IPS DF 6.9 (cell line): Measurements from ENCODE around the gene ASCL2.

Source experiments
- DNase-seq: peaks from one replicate; pipeline ENCODE4 v3.0.0-alpha.2; 2013; ENCODE audit warnings: low read depth, low spot score
- H3K27ac ChIP-seq: one replicate; pipeline ENCODE4 v1.5.1; 2013; ENCODE audit warnings: low read length, control low read depth
- H3K27me3 ChIP-seq: 2 replicates; pipeline ENCODE4 v1.6.1; 2013; ENCODE audit warnings: mild to moderate bottlenecking, low read length; ENCODE audit not compliant: control insufficient read depth, insufficient read depth
- H3K36me3 ChIP-seq: 2 replicates; pipeline ENCODE4 v1.6.1; 2013; ENCODE audit warnings: low read length; ENCODE audit not compliant: control insufficient read depth, insufficient read depth
- H3K4me1 ChIP-seq: 2 replicates; pipeline ENCODE4 v1.6.1; 2013; ENCODE audit warnings: low read length; ENCODE audit not compliant: control insufficient read depth, insufficient read depth
- H3K4me3 ChIP-seq: 2 replicates; pipeline ENCODE4 v1.5.1; 2013; ENCODE audit warnings: mild to moderate bottlenecking, low read length
- H3K9me3 ChIP-seq: 2 replicates; pipeline ENCODE4 v1.6.1; 2013; ENCODE audit warnings: low read length, inconsistent platforms; ENCODE audit not compliant: control insufficient read depth, insufficient read depth
- WGBS: extraction: QIAGEN DNeasy Blood & Tissue Kit; methylation state at CpG from one replicate; pipeline ENCODE4 v1.1.7; 2013; ENCODE audit warnings: mixed read lengths, missing lambda C conversion rate; ENCODE audit not compliant: insufficient read length, insufficient coverage; 5-methylcytosine and 5-hydroxymethylcytosine counted together

Gene ASCL2

DNA sequence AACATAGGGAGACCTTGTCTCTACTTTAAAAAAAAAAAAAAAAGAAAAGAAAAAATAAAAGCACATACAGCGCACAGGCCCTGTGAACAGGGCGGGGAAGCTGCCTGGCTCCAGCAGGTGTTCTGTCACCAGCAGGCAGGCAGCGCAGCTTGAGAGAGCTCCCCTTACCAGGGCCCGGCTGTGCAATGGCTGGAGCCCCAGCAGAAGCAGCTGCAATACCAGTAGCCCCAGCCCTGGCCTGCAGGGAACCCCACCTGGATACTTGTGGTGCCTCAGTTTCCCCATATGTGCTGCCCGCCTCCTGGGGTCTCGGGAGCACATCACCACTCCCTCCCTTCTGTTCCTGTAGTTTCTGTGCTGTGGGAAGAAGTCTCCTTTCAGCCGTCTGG lies 43.7 kb upstream of the ASCL2 start:
- Histone ChIP-seq H3K36me3 (no peaks in the 10 kb centered on the region), H3K9me3 (no peaks in the 10 kb centered on the region), H3K27me3 (no peaks in the 10 kb centered on the region), H3K4me1 (no peaks in the 10 kb centered on the region), H3K27ac (no peak overlapping the region), H3K4me3 (no peak overlapping the region)
- no CpG with 5 or more reads among the region's 7 CpGs for WGBS
- no peak for DNase-seq

DNA sequence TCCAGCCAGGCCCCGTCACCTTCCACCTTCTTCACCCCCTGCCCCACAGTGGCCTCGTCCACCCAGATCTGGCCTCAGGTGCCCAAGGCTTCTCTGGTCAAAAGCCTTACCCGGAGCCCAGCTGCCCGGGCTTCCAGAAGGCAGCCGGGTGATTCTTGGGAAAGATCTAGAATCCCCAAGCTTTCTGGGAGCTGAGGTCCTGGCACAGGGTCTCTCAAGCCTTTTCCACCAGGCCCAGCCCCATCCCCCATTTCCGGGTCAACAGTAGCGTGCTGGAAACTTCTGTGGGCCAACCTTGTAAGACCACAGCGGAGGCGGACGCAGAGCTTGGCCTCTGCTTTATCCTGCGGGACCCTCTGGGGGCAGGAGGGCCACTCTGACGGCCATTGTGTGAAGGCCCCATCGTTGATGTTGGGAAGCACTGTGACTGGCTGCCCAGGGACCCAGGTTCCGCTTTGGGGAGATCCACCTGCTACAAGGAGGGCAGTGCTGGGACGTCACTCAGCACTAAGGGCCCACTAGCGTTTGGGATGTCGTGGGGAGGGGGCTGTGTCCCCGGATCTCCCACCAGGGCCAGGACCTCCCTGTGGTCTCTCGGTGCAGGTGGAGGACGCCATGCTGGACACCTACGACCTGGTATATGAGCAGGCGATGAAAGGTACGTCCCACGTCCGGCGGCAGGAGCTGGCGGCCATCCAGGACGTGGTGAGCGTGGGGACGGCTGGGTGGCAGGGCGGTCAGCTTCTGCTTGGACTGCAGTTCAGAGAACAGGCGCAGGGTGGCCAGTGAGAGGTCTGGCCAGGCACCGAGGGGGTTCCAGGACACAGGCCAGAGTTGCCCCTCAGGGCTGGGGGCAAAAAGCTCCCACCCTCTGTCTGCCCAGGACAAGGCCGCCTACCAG lies 42.9 kb upstream of the ASCL2 start:
- no peak overlapping the region for H3K4me3 ChIP-seq
- H3K27ac ChIP-seq: no peak overlapping the region
- H3K36me3 ChIP-seq: no peaks in the 10 kb centered on the region
- no peaks in the 10 kb centered on the region for H3K4me1 ChIP-seq
- DNase-seq: no peak
- no peaks in the 10 kb centered on the region for H3K9me3 ChIP-seq
- WGBS: no CpG with 5 or more reads among the region's 34 CpGs
- no peaks in the 10 kb centered on the region for H3K27me3 ChIP-seq

DNA sequence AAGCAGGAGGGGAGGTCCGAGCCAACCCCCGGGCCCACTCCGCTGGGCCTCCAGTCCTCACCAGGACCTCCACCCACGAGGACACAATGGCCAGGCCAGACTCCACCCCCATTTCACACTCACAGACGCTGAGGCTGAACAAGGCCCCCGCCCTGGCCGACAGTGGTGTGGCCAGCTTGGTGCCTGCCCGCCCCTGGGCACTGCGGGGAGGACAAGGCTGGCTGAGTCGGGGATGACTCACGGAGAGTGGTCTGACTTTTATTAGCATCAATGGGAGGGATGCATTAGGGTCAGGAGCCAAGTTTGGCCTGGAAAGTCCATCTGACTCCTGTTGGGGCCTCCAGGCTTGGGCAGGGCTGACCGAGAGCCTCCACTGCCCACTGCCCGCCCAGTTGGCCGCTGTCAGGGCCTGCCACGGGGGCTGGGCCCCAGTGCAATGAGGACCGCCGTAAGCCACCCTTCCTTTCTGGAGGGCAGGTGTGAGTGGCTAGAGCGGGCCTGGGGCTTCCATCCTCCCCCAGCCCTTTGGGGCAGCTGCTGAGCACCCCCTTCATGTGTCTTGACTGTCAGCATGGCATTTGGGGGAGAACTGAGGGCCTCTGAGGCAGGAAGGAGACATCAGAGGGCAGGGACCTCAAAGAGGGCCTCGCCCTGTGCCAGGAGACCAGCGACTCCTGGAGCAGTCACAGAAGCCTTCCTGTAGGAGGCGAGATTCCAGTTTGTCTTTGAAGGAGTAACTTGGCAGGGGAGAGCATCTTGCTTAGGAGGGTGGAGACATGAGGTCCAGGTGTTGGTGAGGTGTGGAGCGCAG lies 42.0 kb upstream of the ASCL2 start:
- no peaks in the 10 kb centered on the region for H3K36me3 ChIP-seq
- H3K4me3 ChIP-seq: no peak overlapping the region
- no CpG with 5 or more reads among the region's 22 CpGs for WGBS
- H3K27ac ChIP-seq: no peak overlapping the region
- no peak for DNase-seq
- H3K4me1 ChIP-seq: no peaks in the 10 kb centered on the region
- H3K9me3 ChIP-seq: no peaks in the 10 kb centered on the region
- no peaks in the 10 kb centered on the region for H3K27me3 ChIP-seq

DNA sequence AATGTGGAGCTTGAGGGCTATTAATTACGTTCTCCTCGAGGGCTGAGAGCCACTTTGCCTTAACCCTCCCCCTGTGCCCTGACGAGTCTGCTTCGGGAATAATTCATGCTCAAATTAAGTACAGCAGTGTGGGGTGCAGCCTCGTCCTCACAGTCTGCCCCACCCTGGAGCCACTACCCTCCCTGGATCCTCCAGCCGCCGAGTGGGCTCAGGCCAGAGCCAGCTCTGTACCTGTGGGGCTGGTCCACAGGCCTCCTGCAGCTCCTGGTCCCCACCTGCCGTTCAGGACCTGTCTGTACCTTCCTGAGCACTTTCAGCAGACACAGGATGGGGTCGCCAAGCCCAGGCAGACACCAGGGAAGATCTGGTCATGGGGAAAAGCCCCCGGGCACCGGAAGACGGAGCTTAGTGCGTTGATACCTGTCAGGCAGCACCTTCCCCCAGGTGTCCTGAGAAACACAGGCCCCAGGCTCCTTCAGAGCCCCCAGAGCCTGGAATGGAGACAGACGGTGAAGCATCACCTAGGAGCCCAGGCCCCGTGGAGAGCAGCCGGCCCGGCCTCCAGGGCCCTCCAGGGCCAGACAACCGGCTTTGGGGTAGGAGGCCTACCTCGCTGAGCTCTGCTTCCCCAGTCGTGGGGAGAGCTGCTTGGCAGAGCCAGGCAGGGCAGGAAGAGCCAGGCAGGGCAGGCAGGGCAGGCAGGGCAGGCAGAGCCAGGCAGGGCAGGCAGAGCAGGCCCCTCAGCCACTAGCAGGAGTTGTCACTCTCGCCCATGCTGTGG lies 41.2 kb upstream of the ASCL2 start:
- Histone ChIP-seq H3K4me1 (no peaks in the 10 kb centered on the region), H3K27ac (no peak overlapping the region)
- DNase-seq: no peak

DNA sequence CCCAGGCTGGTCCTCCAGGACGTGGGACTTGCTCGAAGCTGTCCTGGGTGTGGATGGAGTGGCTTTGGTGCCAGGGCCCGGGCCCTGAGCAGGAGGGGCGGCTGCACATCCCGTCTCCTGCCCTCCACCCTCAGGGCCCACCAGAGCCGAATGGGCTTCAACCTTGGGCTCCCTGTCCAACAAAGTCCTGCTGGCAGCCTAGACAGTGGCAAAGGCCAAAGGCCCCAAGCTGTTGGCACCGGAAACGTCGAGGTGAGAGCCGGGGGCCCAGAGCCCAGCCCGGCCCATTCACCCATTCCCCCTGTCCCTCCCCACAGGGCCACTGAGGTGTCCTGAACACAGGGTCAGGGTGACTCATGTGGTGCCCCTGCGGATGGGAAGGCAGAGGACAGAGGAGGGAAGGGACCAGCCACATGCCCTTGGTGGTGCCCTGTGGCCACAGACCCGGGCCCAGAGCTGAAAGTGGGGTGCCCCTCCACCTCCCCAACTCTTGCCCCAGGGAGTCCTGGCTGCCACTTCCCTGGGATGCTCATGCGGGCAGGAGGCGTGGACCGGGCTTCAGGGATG lies 40.5 kb upstream of the ASCL2 start:
- no peaks in the 10 kb centered on the region for H3K4me1 ChIP-seq
- H3K36me3 ChIP-seq: no peaks in the 10 kb centered on the region
- no peaks in the 10 kb centered on the region for H3K9me3 ChIP-seq
- H3K27me3 ChIP-seq: no peaks in the 10 kb centered on the region
- no peak overlapping the region for H3K27ac ChIP-seq
- H3K4me3 ChIP-seq: no peak overlapping the region
- no peak for DNase-seq
- no CpG with 5 or more reads among the region's 16 CpGs for WGBS

More for the DNA sequence above, 41.2 kb upstream of the ASCL2 start:
- no CpG with 5 or more reads among the region's 21 CpGs for WGBS
- no peaks in the 10 kb centered on the region for H3K27me3 ChIP-seq
- no peak overlapping the region for H3K4me3 ChIP-seq
- no peaks in the 10 kb centered on the region for H3K36me3 ChIP-seq
- no peaks in the 10 kb centered on the region for H3K9me3 ChIP-seq

DNA sequence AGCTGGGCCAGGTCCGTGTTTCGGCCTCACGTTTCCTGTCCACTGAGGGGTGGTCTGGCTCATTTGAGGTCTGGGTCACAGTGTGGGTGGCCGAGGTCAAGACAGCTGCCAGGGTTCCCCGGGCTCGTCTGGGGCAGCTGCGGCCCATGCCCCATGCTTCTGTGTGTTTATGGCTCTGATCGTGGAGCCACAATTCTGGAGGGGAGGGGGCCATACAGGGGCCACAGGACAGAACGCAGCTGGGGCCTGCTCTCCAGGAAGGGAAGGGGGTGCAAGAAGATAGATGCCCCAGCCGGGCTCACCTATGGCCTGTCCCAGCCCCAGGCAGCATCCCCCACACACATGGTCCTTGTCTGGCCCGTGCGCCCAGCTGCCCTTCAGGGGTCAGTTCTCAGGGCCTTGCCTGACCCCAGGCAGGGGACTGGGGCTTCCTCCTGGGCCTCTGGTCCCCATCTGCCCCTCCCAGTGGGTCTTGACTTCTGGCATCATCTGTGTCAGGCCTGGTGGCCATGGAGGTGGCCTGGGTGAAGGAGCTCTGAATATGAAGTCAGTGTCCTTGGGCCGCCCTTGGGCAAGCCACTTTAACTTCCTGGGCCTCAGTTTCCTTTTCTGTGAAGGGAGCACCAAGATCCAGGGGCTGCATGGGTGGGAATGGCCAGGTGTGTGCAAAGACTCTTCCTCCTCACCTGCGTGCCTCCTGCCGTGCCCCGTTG lies 39.8 kb upstream of the ASCL2 start:
- Histone ChIP-seq H3K27me3 (no peaks in the 10 kb centered on the region), H3K4me3 (no peak overlapping the region), H3K4me1 (no peaks in the 10 kb centered on the region), H3K27ac (no peak overlapping the region), H3K36me3 (no peaks in the 10 kb centered on the region), H3K9me3 (no peaks in the 10 kb centered on the region)
- no peak for DNase-seq
- WGBS: no CpG with 5 or more reads among the region's 16 CpGs

DNA sequence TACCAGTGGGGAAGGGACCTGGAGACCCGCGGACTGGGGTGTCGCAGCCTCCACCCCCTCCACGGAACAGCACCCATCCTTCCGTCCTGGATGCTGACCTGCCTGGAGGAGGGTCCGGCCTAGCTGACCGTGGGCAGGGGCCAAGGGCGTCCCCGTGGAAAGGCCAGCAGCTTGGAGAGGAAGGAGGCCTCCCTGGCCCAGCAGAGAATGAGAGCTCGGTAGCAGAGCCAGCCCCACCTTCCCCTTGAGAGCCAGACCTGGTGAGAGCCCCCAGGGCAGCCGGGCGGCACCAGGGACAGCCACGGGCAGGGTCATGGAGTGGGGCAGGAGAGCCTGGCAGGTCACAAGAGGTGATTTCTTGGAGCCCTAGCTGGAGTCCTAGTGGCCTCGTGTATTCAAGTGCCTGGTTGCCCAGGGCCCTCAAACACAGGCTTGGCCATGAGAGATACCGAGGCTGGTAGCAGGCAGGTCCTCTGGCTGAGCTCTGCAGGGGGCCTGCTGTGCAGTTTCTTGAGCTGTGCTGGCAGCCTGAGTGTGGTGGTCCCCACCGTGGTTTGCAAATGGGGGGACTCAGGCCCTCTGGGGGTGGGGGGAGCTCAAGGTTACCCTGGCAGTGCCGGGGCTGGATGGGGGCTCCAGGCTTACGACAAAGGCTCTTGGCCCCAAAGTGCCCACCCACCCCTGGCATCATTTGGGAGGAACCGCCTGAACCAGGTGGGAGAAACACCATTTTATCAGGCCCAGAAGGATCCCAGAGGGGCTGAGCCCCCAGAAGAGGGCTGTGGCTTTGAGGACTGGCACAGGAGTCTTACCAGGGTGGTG lies 39.1 kb upstream of the ASCL2 start:
- WGBS: no CpG with 5 or more reads among the region's 19 CpGs
- Histone ChIP-seq H3K27me3 (no peaks in the 10 kb centered on the region), H3K4me1 (no peaks in the 10 kb centered on the region), H3K36me3 (no peaks in the 10 kb centered on the region), H3K4me3 (no peak overlapping the region), H3K9me3 (no peaks in the 10 kb centered on the region), H3K27ac (no peak overlapping the region)
- no peak for DNase-seq

DNA sequence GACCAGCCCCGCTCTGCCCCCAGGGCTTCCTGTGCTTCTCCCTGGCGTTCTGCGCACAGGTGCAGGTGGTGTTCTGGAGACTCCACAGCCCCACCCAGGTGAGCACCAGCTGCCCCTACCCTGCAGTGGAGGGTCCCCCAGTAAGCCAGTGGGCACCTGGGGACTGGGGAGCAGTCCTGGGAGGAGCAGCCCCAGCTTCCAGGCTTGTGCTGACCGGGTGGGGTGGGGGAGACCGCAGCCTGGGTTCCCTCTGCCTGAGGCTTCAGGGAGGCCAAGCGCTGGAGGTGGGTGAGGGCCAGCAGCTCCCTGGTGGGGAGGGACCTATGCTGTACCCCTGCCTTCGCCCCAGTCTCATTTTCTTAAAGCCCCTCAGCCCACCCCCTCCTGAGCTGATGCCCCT lies 38.3 kb upstream of the ASCL2 start:
- no peaks in the 10 kb centered on the region for H3K36me3 ChIP-seq
- no peak overlapping the region for H3K27ac ChIP-seq
- DNase-seq: no peak
- no peaks in the 10 kb centered on the region for H3K27me3 ChIP-seq
- no peaks in the 10 kb centered on the region for H3K4me1 ChIP-seq
- no peak overlapping the region for H3K4me3 ChIP-seq
- WGBS: no CpG with 5 or more reads among the region's 7 CpGs
- no peaks in the 10 kb centered on the region for H3K9me3 ChIP-seq
